Measurements from ENCODE around the gene GABBR1. TPM values are rescaled to one million over a fixed set of nuclear protein-coding genes. Genes with fewer than 3 reads are reported as not detected.
"Not testable (repeated sequence)": the region's sequence is repeated elsewhere in the genome, so short reads cannot be mapped to it uniquely, and the experiment has no call there.

GABBR1 gene
- 8.3 and 10.0 TPM in 2 replicates for polyA plus RNA-seq (2014; cell fraction: cytosol; rRNA removed)
- 73.7 and 120 TPM in 2 replicates for polyA plus RNA-seq (2014; cell fraction: nucleus; rRNA removed)

GRCh38 chr6:29632789-29633533 lies at the start of gene GABBR1:
Gene GABBR1, minus strand, starts transcription at chr6:29633183. Its CDS starts 798 bp downstream, at chr6:29632385.
- DNase-seq (ENCODE audit: low spot score), result peak; percentile 90

GRCh38 chr6:29681811-29682210 lies 48.8 kb upstream of the GABBR1 start:
- no peak for DNase-seq (ENCODE audit: low spot score)

GRCh38 chr6:29680904-29681303 lies 47.9 kb upstream of the GABBR1 start, which contains the start of gene ZFP57:
Gene ZFP57, minus strand, starts transcription at chr6:29681152. Its CDS starts 4,149 bp downstream, at chr6:29677003.
- no peak for DNase-seq (ENCODE audit: low spot score)

- DNase-seq (ENCODE audit: low spot score), result no peak
These were observed 47.4 kb upstream of the GABBR1 start for GRCh38 chr6:29680416-29680815.

GRCh38 chr6:29679962-29680361 lies 47.0 kb upstream of the GABBR1 start:
- no peak for DNase-seq (ENCODE audit: low spot score)

GRCh38 chr6:29678114-29678513 lies 45.1 kb upstream of the GABBR1 start:
- no peak for DNase-seq (ENCODE audit: low spot score)

GRCh38 chr6:29676981-29677601 lies 44.1 kb upstream of the GABBR1 start:
- no peak for DNase-seq (ENCODE audit: low spot score)

- DNase-seq (ENCODE audit: low spot score), result no peak
These were observed 42.6 kb upstream of the GABBR1 start for GRCh38 chr6:29675561-29675960.

- DNase-seq (ENCODE audit: low spot score), result no peak
These were observed 41.0 kb upstream of the GABBR1 start for GRCh38 chr6:29674008-29674407.

- no peak for DNase-seq (ENCODE audit: low spot score)
These were observed 40.2 kb upstream of the GABBR1 start for GRCh38 chr6:29673161-29673560.

- not testable (repeated sequence) for DNase-seq (ENCODE audit: low spot score)
These were observed 39.1 kb upstream of the GABBR1 start for GRCh38 chr6:29672116-29672515.

GRCh38 chr6:29671026-29671425 lies 38.0 kb upstream of the GABBR1 start:
- DNase-seq (ENCODE audit: low spot score), result no peak

GRCh38 chr6:29667158-29667557 lies 34.2 kb upstream of the GABBR1 start:
- no peak for DNase-seq (ENCODE audit: low spot score)

- no peak for DNase-seq (ENCODE audit: low spot score)
These were observed 33.8 kb upstream of the GABBR1 start for GRCh38 chr6:29666826-29667130.

- peak; percentile 82 for DNase-seq (ENCODE audit: low spot score)
These were observed 33.2 kb upstream of the GABBR1 start for GRCh38 chr6:29665942-29666825.

GRCh38 chr6:29663300-29664042 lies 30.5 kb upstream of the GABBR1 start:
- DNase-seq (ENCODE audit: low spot score), result peak; percentile 69

- not testable (repeated sequence) for DNase-seq (ENCODE audit: low spot score)
These were observed 28.6 kb upstream of the GABBR1 start for GRCh38 chr6:29661502-29662141.

GRCh38 chr6:29661071-29661470 lies 28.1 kb upstream of the GABBR1 start:
- no peak for DNase-seq (ENCODE audit: low spot score)

GRCh38 chr6:29656798-29657197 lies 23.8 kb upstream of the GABBR1 start, which contains the start of gene MOG:
Gene MOG, plus strand, starts transcription at chr6:29657092. Its CDS starts 118 bp downstream, at chr6:29657210.
- no peak for DNase-seq (ENCODE audit: low spot score)

- no peak for DNase-seq (ENCODE audit: low spot score)
These were observed 23.2 kb upstream of the GABBR1 start for GRCh38 chr6:29656157-29656556.

GRCh38 chr6:29655658-29656057 lies 22.7 kb upstream of the GABBR1 start:
- DNase-seq (ENCODE audit: low spot score), result no peak

All from SK-N-DZ (cell line).